GM21390 (cell line): ENCODE data around the gene BZW1.

ENCODE experiments used
- ATAC-seq: cut with Tn5 transposase; IDR thresholded peaks from one replicate; pipeline ENCODE4 v1.9.1; 2021; ENCODE audit not compliant: unreplicated experiment

BZW1 gene

DNA sequence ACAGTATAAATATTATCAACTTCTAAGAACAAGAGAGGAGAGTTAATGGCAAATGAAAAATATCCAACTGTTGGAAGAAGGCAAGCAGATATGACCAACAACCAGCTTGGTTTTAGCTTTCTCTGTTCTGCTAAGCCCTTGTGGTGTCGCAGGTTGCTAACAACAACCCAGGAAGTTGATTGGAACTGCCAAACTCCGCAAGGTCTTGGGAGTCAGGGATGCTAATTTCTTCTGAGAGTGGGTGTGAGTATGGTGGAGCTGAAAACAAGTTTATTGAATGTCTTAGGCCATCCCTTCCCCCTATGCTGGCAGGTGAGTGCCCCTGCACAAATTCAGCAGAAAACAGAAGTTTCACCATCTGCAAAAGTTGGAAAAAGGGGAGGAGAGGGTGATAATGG, 17.5 kb downstream of the BZW1 start:
- no peak for ATAC-seq

GRCh38 chr2:200834701-200835100, 23.0 kb downstream of the BZW1 start:
- no peak for ATAC-seq

GRCh38 chr2:200839513-200839912, 27.8 kb downstream of the BZW1 start:
- no peak for ATAC-seq

DNA sequence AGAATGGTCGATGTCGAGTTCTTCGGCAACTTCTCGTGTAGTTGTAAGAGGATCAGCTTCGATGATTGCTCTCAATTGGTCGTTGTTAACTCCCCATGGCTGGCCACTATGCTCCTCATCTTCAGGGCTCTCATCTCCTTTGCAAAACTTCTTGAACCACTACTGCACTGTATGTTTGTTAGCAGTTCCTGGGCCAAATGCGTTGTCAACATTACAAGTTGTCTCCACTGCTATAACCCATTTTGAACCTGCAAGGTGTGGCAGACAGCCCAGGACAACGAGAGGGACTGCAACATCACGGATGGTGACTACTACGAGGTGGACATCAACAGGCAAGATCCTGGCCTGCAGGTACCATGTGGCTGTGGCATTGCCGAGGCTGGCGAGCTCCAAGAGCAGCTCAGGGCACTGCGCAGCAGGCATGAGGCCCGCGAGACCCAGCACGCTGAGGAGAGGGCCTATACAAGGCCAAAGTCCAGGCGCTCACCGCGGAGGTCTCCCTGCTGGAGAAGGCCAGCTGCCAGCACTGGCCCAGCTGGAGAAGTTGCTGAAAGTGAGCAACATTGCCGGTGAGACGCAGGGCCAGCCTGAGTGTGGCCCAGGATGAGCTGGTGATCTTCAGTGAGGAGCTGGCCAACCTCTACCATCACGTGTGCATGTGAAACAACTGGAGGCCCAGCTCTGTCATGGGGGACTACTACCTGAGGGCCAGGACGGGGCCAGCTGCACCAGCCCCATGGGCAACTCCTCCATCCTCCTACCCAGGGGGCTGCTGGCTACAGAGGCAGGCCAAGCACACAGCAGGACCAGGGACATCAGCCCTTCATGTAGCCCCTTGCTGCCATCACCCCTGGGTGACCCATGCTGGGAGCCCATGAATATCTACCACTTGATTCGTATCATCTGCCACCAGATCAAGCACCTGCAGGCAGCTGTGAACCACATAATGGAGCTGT, 32.6 kb downstream of the BZW1 start:
- no peak for ATAC-seq

DNA sequence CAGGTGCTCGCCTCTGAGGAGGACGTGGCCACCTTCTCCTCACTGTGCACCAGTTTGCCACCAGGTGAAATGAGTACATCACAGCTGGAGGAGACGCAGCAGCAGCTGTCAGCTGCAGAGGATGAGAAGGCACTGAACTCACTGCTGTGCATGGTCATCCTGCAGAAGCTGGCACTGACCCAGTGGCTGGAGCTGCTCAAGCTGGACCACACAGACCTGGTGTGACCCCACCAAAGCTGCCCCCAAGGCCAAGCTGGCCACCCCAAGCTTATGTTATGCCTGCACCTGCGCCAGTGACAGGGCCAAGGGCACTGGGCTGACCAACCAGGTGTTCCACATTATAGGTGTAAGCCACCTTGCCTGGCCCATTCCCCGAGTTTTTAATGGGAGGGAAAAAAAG, 33.5 kb downstream of the BZW1 start:
- no peak for ATAC-seq

GRCh38 chr2:200845669-200846325, 34.1 kb downstream of the BZW1 start:
- ATAC-seq: no peak

GRCh38 chr2:200847269-200847668, 35.6 kb downstream of the BZW1 start:
- ATAC-seq: no peak

DNA sequence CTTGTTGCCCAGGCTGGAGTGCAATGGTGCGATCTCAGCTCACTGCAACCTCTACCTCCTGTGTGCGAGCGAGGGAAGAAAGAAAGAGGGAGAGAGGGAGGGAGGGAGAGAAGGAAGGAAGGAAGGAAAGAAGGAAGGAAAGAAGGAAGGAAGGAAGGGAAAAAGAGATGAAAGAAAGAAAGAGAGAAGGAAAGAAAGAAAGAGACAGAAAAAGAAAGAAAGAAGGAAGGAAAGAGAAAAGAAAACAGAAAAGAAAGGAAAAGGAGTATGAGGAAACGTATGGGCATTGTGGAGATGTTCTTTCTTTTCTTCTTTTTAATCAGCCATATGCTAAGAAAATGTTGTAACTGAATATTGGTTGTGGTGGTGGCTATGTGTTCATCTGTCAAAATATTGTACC, 36.2 kb downstream of the BZW1 start:
- ATAC-seq: no peak

GRCh38 chr2:200850512-200851256, 39.0 kb downstream of the BZW1 start:
- ATAC-seq: no peak

DNA sequence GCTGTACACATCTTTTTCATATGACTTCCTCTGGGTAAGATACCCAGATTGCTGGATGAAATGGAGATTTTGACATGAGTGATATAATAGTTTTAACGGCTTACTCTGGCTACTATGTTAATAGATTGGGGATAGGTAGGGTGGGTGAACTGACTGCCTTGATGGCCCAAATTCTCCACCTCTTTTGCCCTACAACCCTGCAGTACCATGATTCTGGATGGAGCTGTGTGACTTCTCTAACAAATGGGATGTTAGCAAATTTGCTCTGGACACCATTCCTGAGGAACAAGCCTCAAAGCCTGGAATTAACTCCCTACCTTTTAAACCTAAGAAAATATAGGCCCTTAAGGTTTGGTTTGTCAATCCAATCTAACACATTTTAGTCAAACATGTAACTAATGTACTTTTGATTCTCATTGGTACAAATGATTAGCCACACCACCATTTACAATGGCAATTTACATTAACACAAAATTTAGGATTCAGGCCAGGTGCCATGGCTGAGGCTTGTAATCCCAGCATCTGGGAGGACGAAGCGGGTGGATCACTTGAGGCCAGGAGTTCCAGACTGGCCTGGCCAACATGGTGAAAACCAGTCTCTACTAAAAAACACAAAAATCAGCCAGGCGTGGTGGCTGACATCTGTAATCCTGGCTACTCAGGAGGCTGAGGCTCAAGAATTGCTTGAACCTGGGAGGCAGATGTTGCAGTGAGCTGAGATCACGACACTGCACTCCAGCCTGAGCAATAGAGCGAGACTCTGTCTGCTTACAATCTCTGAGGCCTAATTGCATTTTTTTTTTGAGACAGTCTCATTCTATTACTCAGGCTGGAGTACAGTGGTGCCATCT, 39.9 kb downstream of the BZW1 start:
- ATAC-seq: no peak

- ATAC-seq: no peak
Measured at GRCh38 chr2:200852605-200853004, 40.9 kb downstream of the BZW1 start.

- no peak for ATAC-seq
Measured at GRCh38 chr2:200856806-200857205, 45.1 kb downstream of the BZW1 start.

GRCh38 chr2:200860092-200860795, 48.5 kb downstream of the BZW1 start:
- no peak for ATAC-seq

DNA sequence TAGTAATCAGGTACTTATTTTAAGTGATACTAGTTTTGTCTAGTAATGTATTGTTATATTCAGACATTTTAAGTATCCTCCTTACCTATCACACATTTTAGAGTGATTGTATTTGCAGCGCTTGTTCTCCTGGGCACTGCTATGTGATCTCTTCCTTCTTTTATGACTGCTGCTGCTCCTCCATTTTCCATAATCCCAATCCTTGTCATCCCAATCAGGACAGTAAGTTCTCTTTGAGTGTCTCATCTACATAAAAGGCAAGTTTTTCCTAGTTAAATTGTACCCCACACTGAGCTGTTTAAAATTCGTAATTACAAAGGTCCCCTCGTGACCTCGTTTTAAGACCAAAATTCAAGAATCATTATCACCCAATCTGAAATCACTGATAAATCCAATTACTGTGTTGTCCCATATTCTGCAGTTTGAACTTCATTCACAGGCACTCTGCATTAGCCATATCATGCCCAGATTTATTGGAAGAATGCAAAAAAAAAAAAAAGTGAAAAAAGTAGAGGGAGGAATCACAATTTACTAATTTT, 50.0 kb downstream of the BZW1 start:
- ATAC-seq: no peak

DNA sequence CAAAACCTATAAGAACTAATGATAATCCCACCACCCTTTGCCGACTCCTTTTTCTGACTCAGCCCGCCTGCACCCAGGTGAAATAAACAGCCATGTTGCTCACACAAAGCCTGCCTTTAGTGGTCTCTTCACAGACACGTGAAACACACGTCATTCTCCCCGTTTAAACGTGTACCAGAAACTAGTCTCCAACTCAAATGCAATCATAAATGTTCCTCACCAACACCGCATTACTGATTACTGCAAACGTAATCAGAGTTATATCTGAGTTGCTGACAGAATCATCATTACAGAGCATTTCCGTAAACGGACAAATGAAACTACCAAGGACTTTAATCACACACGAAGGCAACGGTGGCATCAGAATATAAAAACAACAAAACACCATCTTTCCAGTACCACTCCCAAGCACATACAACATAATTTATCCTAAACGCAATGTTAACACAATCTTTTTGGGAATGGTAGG, 50.9 kb downstream of the BZW1 start:
- ATAC-seq: no peak

DNA sequence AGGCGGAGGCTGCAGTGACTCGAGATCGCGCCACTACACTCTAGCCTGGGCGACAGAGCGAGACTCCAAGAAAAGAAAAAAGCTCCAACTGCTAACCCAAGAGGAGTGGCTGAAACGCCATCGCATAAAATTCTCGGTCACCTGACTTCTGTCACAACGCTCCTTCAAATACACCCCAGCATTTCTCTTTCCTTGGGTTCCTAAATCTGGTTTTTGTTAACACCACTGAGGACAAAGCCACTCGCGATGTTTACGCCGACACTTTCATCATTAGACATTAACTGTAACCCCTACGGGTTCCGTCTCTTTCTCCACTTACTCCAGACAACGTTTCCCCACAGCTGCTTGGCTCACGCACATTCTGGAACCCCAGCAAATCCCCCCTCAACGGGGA, 52.1 kb downstream of the BZW1 start:
- ATAC-seq: peak; percentile 10

- peak; percentile 86 for ATAC-seq
Measured at GRCh38 chr2:200864176-200865034, 52.7 kb downstream of the BZW1 start, which contains the start of gene CLK1. Gene CLK1, minus strand, starts transcription at chr2:200864658. Its CDS starts 2,796 bp downstream, at chr2:200861862.

- ATAC-seq: no peak
Measured at GRCh38 chr2:200869014-200869413, 57.3 kb downstream of the BZW1 start.

DNA sequence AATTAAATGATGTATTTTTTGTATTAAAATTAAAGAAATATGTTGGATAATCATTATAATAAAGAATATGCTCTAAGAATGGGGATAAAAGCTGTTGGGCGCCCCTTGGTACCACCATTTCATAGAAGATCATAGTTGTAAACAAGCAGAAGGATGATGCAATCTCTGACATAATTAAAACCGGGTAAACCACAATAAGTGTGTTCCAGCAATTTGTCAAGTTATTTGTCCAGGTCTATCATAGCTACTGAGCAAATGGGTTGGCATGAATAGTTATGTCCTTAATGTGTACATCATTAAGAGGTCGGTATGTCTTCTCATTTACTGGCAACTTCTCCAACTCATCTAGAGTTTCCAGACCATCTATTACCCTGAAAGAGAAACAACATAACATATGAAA, 59.4 kb downstream of the BZW1 start:
- ATAC-seq: no peak
